HL-60/S4 (cell line): Measurements from ENCODE around the gene NEK10.

ENCODE experiments used
- in situ Hi-C: fragments of 300-500 bp; cut with MboI; formaldehyde crosslinking; loops from 2 replicates; pipeline ENCODE4 v1.14.3; 2022; ENCODE audit warnings: low sequenced_read_pairs

Gene NEK10

DNA sequence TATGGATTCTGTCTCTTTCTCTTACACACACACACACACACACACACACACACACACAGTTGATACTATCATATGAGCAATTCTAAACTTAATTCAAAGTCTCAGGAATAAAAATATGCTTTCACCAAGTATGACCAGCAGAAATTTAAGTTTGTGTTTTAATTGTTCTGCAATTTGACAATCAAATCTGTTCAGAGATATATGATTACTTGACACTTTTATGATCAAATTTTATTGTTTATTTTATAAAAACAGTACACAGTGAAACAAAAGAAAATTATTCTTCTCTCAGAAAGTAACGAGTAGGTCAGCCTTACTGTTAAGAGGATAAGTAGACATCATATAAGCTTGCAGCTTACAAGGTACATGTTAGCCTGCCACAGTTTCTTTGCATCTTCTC is 114.3 kb downstream of the NEK10 start:
- in situ Hi-C loops: no loop called here

DNA sequence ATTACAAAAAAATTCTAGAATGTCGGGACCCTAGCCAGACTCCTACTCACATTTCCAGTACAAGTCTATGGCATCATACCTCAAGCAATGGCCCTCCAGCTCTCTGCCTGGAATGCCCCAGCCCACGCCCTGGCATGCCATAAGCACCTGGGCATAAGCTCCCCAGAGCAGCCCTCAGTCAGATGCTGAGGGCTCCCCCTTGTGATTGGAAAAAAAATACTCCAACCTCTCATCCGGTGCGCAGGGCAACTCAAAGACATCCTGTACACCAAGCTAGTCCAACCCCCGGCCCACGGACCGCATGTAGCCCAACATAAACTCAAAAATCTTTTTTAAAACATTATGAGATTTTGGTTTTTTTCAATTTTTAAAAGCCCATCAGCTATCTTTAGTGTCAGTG is 115.4 kb downstream of the NEK10 start:
- in situ Hi-C loops: no loop called here

GRCh38 chr3:27253391-27253790 is 115.8 kb downstream of the NEK10 start:
- in situ Hi-C loops: no loop called here

DNA sequence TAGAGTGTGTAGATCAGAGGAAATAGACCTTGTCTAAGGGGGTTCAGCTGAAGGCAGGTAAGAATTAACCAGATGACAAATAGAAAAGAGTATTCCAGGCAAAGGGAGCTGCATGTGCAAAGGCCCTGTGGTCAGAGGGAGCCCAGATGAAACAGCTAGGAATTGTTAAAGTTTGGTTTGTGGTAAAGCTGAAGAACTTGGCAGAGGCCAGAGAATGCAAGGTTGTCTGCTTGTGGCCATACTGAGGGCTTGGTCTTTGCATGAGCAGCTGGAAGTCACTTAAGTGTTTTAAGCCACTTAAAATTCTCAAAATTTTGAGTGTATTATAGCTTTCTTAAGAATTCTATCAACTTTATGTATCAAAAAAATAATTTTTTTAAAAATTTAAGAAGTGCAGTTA is 116.5 kb downstream of the NEK10 start:
- in situ Hi-C loops: no loop called here

DNA sequence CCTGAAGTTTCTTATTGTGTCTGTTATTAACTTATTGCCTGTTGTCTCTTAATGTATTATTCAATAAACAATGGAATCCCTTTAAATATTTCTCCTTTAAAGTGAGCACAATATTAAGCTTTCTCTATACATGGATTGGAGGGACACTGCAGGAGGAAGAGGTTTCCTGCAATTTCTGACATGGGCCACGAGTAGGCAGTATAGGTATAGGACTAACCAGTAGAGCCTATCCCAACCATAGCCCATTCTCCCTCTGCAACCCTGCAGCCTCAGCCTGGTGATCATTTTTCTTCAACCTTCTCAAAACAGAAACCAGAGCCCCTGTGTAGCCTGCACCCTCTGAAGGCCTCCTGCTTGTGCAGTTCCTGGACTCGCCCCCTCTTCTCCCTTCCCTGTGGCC is 124.8 kb downstream of the NEK10 start:
- in situ Hi-C loops: no loop called here

GRCh38 chr3:27239951-27240350 is 129.2 kb downstream of the NEK10 start:
- in situ Hi-C loops: no loop called here

GRCh38 chr3:27228805-27229204 is 140.4 kb downstream of the NEK10 start:
- in situ Hi-C loops: no loop called here

- in situ Hi-C loops: no loop called here
These were observed 145.0 kb downstream of the NEK10 start for GRCh38 chr3:27224197-27224596.

GRCh38 chr3:27221264-27221932 is 147.8 kb downstream of the NEK10 start:
- in situ Hi-C loops: no loop called here

DNA sequence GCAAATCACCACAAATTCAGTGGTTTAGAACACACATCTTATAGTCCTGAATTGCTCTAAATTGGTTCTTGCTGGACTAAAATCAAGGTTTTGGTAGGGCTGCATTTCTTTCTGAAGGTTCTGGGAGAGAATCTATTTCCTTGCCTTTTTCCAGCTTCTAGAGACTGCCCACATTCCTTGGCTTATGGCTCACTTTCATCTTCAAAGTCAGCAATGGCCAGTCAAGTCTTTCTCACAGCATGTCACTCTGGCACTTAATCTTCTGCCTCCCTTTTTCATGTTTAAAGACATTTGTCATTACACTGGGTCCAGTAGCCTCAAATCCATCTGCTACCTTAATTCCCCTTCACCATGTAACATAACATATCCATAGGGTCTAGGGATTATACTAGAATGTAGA is 149.0 kb downstream of the NEK10 start:
- in situ Hi-C loops: no loop called here

DNA sequence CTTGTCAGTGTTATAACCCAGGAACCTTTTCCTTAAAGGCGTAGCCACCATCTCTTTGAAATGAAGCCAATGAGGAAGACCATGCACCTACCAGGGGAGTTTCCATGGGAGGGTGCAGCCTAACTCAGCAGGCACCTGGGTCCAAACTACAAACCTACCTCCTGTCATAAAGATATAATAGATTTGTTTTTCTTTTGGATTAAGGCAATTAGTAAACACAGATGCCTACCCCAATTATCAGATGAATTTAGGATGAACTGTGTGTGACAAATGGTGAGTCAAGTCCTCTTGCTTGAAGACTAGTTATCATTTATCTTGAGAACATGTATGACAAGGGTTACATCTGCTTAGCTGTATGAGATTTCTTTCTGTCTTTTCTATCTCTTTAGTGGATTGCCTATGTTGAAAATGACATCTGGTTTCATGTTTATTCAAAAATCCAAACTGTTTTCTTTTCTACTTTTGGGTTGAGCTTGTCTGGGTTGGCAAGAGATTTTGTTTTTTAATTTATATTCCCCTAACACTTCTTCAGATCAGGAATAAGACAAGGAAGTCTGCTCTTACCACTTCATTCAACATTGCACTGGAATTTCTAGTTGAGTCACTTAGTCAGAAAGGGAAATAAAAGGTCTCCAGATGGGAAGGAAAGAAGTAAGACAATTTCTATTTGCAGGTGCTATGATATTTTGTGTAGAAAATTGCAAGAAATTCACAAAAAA is 149.9 kb downstream of the NEK10 start:
- in situ Hi-C loops: no loop called here

DNA sequence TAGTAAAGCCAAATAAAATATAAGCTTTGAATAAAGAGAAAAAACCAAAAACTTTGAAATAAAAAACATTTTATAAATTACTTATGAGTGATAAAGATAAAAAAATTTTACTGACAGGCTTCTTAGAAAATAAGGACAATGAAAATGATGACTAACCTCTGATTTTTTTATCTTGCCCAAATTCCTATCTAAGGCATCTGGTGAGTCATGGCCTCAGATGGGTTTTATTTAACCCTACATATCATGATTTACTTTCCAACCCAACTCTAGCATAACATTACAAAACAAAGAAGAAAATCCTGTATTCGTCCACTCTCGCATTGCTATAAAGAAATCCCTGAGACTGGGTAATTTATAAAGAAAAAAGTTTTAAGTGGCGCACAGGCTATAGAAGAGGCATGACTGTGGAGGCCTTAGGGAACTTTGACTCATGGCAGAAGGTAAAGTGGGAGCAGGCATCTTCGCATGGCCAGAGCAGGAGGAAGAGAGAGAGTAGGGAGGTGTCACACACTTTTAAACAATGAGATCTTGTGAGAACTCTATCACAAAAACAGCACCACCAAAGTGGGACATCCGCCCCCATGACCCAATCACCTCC is 152.1 kb downstream of the NEK10 start:
- in situ Hi-C loops: no loop called here

DNA sequence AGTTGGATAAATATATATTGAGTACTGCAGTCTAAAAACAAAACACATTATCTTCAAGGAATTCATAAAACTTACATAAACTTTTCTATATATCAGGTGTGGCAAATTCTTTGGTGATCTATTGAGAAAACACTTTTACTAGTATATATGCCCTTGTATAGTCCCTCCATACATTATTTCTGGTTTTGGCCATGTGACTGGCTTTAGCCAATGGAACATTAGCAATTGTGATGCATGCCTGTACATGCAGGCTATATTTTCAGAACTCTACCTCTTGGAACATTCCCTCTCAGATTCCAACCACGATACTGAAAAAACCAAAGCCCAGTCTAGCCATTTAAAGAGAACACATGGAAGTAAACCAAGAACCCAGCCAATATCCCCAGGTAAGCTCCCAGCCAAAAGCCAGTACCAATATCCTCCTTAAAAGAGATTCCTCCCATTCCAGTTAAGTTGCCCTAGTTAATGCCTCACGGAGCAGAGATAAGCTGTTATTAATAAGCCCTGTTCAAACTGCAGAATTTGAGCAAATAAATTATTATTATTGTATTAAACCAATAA is 152.8 kb downstream of the NEK10 start:
- in situ Hi-C loops: no loop called here

GRCh38 chr3:27213450-27213849 is 155.7 kb downstream of the NEK10 start:
- in situ Hi-C loops: no loop called here

GRCh38 chr3:27209617-27210264 is 159.4 kb downstream of the NEK10 start:
- in situ Hi-C loops: no loop called here

GRCh38 chr3:27208961-27209616 is 160.1 kb downstream of the NEK10 start:
- in situ Hi-C loops: no loop called here

DNA sequence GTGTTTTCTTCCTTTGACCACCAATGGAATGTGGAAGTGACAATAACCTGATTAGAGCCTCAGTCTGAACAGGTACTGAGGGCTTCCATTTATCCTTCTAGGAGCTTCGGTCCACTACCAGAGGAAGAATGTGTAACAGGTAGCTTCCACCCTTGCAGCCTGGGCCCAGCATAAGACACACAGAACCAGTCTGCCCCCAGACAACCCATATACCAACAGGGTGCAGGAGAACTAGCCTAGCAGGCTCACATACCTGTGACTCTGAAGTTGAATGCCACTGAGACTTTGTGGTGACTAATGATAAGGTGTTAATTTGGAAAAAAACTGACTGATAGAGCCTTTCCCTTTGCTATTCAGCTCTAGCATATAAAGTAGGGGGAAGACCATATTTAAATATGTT is 166.2 kb downstream of the NEK10 start:
- in situ Hi-C loops: no loop called here

GRCh38 chr3:27201492-27201891 is 167.7 kb downstream of the NEK10 start:
- in situ Hi-C loops: no loop called here

GRCh38 chr3:27200721-27201489 is 168.3 kb downstream of the NEK10 start:
- in situ Hi-C loops: no loop called here

DNA sequence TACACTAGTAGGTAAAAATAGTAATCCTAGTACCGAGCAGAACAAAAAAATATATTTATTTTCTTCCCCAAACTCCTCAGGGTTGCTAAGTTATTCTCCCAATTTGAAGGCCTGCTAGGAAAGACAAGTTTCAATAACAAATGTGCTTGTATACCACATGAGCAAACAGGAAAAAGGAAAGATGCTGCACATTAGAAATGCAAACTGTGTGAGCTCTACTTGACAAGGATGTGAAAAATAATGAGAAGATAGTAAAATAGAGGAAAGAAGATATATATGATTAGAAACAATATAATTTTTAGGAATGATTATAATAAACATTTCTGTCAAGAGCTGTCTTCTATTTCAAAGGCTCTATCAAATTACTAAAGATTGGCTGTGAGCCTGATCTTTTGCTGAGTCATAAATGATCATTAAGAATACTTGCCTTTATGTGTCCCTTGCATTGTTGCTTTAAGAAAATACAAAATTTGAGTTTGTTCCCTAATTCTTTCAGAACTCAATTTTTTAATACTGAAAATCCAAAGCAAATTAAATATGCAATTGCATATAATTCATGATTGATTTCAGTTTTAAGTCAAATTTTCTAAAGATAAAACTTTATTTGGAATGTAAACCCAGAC is 174.2 kb downstream of the NEK10 start:
- in situ Hi-C loops: no loop called here
